Inflammatory macrophage (primary cell): ENCODE data around the gene IL11RA.

Experiments used
- DNase-seq, 2 donors: peaks; one replicate each; pipeline ENCODE4 v3.0.0-alpha.2; 2020 to 2022

IL11RA gene

DNA sequence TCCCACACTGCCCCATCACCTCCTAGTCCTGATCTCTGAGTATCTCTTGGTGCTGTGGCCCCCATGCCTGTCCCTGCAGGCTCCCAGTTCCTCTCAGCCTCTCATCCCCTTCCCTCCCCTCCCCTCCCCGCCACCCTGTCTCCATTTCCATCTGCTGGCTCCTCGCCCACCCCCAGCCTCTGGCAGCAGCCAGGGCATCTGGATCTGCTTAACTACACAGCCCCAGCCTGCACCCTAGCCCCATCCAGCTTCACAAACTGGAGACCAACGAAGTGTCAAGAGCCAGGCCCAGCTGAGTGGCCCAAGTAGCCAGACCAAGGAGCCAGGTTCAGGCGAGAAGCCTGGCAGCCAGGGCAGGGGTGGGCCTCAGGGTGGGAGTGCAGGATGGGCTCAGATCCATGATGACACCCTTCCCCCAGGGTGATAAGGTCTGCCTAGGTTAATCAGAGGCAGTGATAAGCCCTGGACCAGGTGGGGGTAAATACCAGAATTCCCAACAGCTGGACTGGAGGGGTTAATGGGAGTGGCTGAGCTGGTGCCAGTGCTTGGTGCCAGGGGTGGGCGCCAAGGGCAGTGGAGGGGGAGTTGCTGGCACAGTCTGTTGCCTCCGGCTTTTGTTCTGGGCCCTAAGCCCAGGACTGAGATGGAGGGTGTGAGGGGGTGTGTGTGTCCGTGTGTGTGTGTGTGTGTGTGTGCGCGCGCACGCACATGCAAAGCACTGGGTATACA is 2.5 kb downstream of the IL11RA start:
- DNase-seq = no peak

DNA sequence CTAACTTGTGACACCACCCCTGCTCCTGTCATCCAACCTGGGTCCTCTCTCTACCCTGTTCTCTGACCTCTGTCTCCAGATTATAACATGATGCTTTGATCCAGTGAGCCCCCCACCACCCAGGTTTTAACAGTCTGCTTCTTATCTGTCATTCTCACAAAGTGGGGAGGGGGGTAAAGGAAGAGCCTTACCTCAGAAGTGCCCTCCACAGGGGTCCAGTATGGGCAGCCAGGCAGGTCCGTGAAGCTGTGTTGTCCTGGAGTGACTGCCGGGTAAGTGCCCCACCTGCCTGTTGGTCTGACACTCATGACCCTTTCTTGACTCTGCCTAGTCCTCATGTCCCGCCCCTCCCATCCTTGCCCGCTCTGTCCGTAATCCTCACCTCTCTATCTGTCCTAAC is 3.4 kb downstream of the IL11RA start:
- DNase-seq = no peak

- no peak for DNase-seq
These were observed 5.0 kb downstream of the IL11RA start for GRCh38 chr9:34656992-34657391.

- DNase-seq = no peak
These were observed 6.5 kb downstream of the IL11RA start for GRCh38 chr9:34658461-34658860.

GRCh38 chr9:34659592-34660253 is 7.7 kb downstream of the IL11RA start:
- no peak for DNase-seq

DNA sequence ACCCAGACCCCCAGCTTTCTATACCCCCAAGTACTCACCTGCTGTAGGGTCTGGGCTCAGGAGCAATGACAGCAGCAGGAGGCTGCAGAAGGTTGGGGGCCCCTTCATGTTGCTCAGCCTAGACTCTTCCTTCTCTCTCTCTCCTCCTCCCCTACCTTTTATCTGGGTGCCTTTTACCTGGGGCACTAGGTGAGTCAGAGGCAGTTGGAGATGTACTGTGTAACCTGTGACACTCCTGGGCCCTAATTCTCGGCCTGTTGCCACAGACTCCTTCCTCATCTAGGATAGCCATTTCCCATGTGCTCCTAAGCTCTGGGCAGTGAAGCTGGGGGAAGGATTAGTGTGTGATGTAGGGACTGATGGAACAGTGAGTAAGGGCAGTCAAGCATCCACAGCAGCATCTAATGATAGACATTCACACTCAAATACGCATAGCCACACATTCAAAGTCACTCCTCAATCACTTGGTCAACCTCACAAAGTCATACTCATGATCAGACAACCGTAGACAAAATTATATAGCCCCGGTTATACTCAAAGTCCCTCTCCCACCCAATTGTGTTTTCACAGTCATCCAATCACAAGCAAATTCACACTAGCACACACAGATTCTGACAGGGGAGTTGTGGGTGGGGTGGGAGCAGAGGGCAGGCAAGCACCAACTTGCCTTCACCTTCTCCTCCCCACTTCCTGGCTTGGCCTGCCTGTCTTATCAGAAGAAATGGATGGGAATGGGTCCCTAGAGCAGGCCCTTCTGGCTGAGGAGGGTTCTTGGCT is 10.7 kb downstream of the IL11RA start, which contains the start of gene CCL27:
TSS of gene CCL27 (minus strand) at position 132 of the 777 bp plus-strand sequence. CDS start at position 108, 24 bp downstream.
- DNase-seq = no peak

GRCh38 chr9:34663303-34663605 is 11.3 kb downstream of the IL11RA start:
- DNase-seq = no peak

DNA sequence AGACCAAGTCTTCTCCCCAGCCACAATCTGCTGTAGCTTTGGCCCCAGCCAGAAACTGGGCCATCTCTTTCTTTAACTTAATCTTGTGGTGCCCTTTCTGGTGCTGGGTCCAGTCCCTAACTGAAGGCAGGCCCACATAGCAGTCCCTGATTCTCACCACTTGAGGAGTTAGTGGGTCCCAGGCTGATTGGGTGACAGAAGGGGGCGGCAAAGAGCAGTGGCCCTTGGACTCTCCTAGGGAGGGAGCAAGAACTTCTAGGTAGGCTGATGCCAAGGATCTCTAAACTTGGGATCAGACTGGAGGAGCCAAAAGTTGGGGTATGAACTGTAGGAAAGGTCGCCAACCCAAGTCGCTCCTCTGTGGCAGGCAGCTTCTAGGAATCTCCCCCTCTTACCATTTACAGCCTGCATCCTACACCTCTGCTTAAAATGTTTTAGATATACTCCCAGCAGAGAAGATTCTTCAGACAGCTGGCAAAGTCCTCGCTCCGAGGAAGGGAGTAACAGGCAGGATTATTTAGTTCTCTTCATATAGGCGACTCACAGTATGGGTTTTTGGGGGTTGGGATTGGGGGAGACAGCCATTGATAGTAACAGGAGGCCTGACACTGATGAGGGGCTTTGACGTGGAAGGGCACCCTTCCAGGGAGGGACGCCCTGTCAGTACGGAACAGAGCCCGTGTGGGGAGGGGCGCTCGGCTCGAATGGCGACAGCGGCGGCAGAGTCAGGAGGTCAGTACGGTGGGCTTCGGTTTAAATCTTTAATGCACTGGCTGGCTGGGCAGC is 12.5 kb downstream of the IL11RA start:
- peak; percentile 79 to 86 for DNase-seq

GRCh38 chr9:34665067-34665380 is 13.0 kb downstream of the IL11RA start:
- no peak for DNase-seq

- DNase-seq = peak; percentile 84 to 94
These were observed 13.6 kb downstream of the IL11RA start for GRCh38 chr9:34665381-34666250.

DNA sequence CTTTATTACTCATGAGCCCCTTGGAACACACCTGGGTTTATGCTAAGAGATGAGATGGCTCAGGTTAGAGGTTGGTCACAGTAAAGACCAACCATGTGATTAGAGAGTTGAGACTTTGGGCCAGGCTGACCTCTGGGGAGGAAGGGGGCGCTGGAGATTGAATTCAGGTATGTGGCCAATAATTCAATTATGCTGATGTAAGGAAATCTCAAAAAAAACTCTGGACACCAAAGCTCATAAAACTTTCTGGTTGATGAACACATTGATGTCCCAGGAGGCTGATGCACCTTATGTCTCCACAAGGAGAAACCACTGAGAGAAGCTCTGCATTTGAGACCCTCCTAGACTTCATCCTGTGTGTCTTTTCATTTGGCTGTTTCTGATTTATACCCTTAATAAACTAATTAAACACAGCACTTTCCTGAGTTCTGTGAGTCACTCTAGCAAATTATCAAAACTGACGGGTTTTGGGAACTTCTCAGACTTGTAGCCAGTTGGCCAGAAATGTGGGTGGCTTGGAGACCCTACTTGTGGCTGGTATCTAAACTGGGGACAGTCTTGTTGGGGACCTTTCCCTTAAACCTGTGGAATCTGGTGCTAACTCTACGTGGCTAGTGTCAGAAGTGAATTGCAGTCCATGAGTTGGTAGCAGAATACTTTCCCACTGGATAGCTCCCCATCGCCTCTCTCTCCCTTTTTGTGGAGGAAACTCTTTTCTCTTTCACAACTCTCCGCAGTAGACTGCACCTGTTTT is 18.0 kb downstream of the IL11RA start:
- no peak for DNase-seq

- no peak for DNase-seq
These were observed 19.3 kb downstream of the IL11RA start for GRCh38 chr9:34671307-34671706.

DNA sequence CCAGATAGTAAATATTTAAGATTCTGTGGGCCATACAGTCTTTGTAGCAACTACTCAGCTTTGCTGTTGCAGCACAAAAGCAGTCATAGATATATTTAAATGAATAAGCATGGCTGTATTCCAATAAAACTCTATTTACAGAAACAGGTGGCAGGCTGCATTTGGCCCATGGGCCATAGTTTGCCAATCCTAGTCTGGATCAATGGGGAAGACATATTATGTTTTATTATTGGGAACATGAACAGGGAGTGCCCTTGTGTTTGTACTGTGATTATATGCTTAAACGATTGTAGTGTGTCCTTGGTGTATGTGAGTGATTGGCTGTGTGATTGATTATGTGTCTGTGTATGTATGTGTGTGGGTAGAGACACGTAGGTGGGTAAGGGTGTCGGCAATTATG is 22.5 kb downstream of the IL11RA start:
- no peak for DNase-seq

DNA sequence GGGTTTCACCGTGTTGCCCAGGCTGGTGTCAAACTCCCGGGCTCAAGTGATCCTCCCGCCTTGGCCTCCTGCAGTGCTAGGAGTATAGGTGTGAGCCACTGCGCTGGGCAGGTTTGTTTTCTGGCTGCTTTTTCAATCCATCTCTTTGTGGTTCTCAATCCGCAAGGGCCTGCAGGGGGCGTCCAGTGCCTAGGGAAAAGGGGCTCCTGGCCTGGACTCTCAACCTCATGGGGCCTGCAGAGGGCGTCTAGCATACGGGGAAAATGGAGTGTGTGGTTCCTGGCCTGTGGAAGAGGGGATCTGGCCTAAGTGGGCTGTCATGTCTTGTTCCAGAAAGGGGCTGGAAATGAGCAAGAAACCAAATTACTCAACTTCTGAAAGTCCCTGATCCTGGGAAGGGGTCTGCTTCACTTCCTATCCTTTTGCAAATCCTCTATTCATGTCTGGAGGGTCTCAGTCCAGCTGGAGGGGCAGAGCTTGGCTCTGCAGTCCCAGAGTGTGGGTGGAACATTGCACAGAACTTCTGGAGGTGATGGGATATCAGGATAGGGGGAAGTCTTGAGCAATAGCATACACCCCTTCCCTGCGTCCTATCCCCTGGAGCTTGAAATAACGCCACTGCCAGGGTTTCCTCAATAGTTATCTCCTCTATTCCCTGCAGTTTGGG is 23.2 kb downstream of the IL11RA start:
- peak; percentile 70 to 82 for DNase-seq

DNA sequence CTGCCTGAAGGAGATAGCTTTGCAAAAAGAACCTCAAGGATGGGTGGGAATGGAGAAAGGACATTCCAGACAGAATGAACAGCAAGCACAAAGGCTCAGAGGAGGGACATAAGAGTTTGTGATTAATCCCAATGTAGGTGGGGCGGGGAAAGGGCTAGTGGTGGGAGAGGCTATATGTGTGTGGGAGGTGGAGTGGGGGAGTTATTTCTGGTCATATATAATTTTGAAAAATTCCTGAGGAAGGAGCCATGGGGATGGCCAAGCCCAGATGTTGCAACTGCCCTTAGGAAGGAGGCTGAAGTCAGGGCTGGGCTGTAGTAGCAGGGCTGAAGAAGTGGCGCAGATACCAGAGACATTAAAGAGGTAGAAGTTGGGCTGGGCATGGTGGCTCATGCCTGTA is 23.9 kb downstream of the IL11RA start:
- DNase-seq = no peak

- DNase-seq = no peak
These were observed 32.2 kb downstream of the IL11RA start for GRCh38 chr9:34684145-34684544.

DNA sequence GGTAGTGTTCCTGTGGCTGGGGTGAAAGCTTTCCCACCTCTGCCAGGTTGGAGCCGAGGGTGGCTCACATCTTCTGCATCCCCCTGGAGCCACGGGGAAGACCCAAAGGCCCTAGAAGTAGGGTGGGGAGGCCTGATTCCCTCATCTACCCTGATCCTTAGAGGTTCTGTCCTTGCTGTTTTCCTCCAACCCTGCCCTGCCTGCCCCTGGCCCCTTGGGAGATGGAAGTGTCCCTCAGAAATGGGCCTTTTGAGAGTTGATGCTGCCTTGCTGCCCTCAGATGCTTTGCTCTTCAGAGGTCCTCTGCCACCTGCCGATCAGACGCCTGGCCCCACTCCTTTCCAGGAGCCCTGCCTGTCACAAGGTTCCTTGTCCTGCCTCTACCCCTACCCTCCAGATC is 32.8 kb downstream of the IL11RA start:
- no peak for DNase-seq

- DNase-seq = no peak
These were observed 33.6 kb downstream of the IL11RA start for GRCh38 chr9:34685591-34685990.

GRCh38 chr9:34686231-34686630 is 34.2 kb downstream of the IL11RA start:
- DNase-seq = no peak

DNA sequence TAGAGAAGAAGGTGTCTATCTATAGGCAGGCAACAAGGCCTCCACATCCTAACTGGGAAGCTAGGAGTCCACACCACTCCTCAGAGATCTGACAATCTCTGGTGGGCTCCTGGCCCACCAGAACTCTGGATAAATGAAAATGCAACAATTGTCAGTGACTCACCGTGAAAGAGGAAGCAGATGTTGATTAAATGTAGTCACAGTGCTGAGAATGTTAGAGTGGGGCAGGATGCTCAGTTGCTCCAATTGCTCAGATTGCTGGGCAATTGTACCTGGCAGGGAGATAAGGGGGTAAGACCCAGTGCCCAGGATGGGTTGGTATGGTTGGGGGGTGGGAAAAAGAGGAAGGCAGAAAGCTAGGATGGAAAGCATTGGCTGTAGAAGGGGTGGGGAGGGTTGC is 34.7 kb downstream of the IL11RA start:
- peak; percentile 25 to 30 for DNase-seq
